Measurements from ENCODE around the gene LRRC28. TPM values are rescaled to one million over a fixed set of nuclear protein-coding genes. Genes with fewer than 3 reads are reported as not detected.
A peak's percentile ranks its signal among the peaks of the same experiment; 100 is the strongest.

Gene LRRC28
- polyA plus RNA-seq, 1 donor from 2014 or later: 20.4 TPM

DNA sequence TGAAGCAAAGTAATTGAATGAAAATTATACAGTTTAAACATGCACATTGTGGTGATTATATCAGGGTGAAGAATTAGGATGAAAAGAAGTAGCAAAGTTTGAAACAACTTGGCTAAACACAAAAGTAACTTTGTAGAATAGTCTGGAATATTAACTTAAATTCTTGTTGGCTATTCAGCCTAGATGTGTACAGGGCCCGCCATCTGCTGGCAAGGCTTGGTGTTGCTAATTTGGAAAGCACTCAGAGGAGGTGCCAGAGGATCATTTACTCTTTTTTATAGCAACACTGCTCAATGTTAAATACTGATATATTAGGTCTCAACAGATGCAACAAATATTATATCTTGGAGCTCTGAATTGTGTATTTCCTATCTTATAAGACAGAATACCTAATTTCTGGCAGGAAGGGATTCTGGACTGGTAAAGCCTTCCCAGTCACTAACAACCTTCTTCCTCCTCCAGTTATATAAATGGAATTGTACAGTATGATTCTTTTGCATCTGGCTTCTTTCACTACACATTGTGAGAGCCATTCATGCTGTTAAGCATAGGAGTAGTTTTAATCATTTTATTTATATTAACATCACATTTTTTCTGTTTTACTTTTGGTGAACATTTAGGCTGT lies 38.0 kb upstream of the LRRC28 start:
- TF ChIP-seq, protein P1, sequence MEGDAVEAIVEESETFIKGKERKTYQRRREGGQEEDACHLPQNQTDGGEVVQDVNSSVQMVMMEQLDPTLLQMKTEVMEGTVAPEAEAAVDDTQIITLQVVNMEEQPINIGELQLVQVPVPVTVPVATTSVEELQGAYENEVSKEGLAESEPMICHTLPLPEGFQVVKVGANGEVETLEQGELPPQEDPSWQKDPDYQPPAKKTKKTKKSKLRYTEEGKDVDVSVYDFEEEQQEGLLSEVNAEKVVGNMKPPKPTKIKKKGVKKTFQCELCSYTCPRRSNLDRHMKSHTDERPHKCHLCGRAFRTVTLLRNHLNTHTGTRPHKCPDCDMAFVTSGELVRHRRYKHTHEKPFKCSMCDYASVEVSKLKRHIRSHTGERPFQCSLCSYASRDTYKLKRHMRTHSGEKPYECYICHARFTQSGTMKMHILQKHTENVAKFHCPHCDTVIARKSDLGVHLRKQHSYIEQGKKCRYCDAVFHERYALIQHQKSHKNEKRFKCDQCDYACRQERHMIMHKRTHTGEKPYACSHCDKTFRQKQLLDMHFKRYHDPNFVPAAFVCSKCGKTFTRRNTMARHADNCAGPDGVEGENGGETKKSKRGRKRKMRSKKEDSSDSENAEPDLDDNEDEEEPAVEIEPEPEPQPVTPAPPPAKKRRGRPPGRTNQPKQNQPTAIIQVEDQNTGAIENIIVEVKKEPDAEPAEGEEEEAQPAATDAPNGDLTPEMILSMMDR (IDR thresholded peaks at IDR 0.05; ENCODE audit: poor library complexity, severe bottlenecking): peak; percentile 91
- no peak for TF ChIP-seq EZH2 (IDR thresholded peaks at IDR 0.05; ENCODE audit: borderline replicate concordance, insufficient read depth, low read length, poor library complexity, severe bottlenecking)
- no peak for TF ChIP-seq EP300 (conservative IDR thresholded peaks at IDR 0.05; ENCODE audit: poor library complexity, severe bottlenecking)
- TF ChIP-seq SMC3 (conservative IDR thresholded peaks at IDR 0.05; ENCODE audit: poor library complexity): peak; percentile 91
- no peak for TF ChIP-seq MXI1 (conservative IDR thresholded peaks at IDR 0.05; ENCODE audit: poor library complexity, severe bottlenecking)
- TF ChIP-seq RAD21 (conservative IDR thresholded peaks at IDR 0.05): peak; percentile 88
- no peak for TF ChIP-seq TAF1 (IDR thresholded peaks at IDR 0.05; ENCODE audit: low read depth)
- no peaks in the 10 kb centered on the region for H3K36me3 ChIP-seq (ENCODE audit: insufficient read depth, low read length)
- H3K4me2 ChIP-seq (ENCODE audit: low read length): no peak overlapping the region
- no peaks in the 10 kb centered on the region for H3K9me3 ChIP-seq (ENCODE audit: low read length)
- H3K27ac ChIP-seq (ENCODE audit: low read length): no peak overlapping the region
- H3K4me3 ChIP-seq (ENCODE audit: low read length): no peak overlapping the region
- no peak overlapping the region for H2AFZ ChIP-seq (ENCODE audit: low read depth, low read length)
- no peaks in the 10 kb centered on the region for H4K20me1 ChIP-seq (ENCODE audit: insufficient read depth)
- no peaks in the 10 kb centered on the region for H3K79me2 ChIP-seq (replicated peaks; ENCODE audit: insufficient read depth, low read length)
- no peaks in the 10 kb centered on the region for H3K27me3 ChIP-seq (ENCODE audit: insufficient read depth, low read depth, low read length)
- H3K9ac ChIP-seq (ENCODE audit: low read length): no peak overlapping the region
- H3K9me2 ChIP-seq (ENCODE audit: insufficient read depth, low read length): no peaks in the 10 kb centered on the region
- no peaks in the 10 kb centered on the region for H3F3A ChIP-seq (ENCODE audit: insufficient read depth, low read length, poor library complexity, severe bottlenecking)

DNA sequence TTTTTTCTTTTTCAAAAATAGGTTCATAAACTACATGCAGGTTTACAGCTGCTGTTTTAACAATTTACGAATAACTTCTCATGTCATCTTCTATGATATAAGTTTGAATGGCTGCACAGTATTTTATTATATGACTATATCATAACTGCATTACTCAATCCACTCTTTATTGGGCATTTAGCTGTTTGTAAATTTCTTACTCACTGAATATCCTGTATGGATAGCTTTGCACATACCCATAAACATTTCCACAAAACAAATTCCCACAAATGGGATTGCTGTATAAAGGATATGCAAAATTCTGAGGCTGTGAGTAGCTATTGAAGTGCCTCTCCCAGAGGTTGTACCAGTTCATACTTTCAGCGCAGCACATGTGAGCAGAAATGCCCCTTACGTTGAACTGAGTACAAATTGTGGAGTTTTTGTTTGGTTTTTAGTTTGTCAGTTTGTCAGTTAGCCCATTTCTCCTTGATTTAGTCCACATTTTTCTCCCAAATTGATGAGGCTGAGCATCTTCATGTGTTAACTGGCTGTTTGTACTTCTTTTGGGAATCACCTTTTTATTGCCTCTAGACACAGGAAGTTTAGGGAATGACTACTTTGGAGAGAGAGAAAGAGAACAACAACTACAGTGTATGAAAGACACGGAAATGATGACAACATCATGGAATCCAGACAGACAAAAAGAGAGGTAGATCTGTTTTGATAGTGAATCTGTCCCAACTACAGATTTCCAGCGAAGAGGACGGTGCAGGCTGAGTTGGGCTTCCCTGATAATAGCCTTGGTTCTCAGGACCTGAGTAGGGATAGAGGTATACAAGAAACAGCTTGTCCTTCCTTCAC lies 26.7 kb upstream of the LRRC28 start:
- TF ChIP-seq RAD21 (conservative IDR thresholded peaks at IDR 0.05): no peak
- TF ChIP-seq EP300 (conservative IDR thresholded peaks at IDR 0.05; ENCODE audit: poor library complexity, severe bottlenecking): no peak
- TF ChIP-seq POLR2AphosphoS5 (IDR thresholded peaks at IDR 0.05): no peak
- TF ChIP-seq TAF1 (IDR thresholded peaks at IDR 0.05; ENCODE audit: low read depth): no peak
- no peak for TF ChIP-seq REST (IDR thresholded peaks at IDR 0.05; ENCODE audit: borderline replicate concordance)
- TF ChIP-seq, protein P1 (IDR thresholded peaks at IDR 0.05; ENCODE audit: poor library complexity, severe bottlenecking): no peak
- TF ChIP-seq SMC3 (conservative IDR thresholded peaks at IDR 0.05; ENCODE audit: poor library complexity): no peak
- no peak for TF ChIP-seq MXI1 (conservative IDR thresholded peaks at IDR 0.05; ENCODE audit: poor library complexity, severe bottlenecking)
- TF ChIP-seq EZH2 (IDR thresholded peaks at IDR 0.05; ENCODE audit: borderline replicate concordance, insufficient read depth, low read length, poor library complexity, severe bottlenecking): no peak
- Histone ChIP-seq H4K20me1 (ENCODE audit: insufficient read depth) (no peaks in the 10 kb centered on the region), H3K9me2 (ENCODE audit: insufficient read depth, low read length) (no peaks in the 10 kb centered on the region)

More for the DNA sequence above, 26.7 kb upstream of the LRRC28 start:
- Histone ChIP-seq H3K36me3 (ENCODE audit: insufficient read depth, low read length) (no peaks in the 10 kb centered on the region), H2AFZ (ENCODE audit: low read depth, low read length) (no peak overlapping the region), H3K27ac (ENCODE audit: low read length) (no peak overlapping the region), H3K4me2 (ENCODE audit: low read length) (no peak overlapping the region), H3K79me2 (replicated peaks; ENCODE audit: insufficient read depth, low read length) (no peaks in the 10 kb centered on the region), H3K9ac (ENCODE audit: low read length) (no peak overlapping the region), H3F3A (ENCODE audit: insufficient read depth, low read length, poor library complexity, severe bottlenecking) (no peaks in the 10 kb centered on the region), H3K27me3 (ENCODE audit: insufficient read depth, low read depth, low read length) (no peaks in the 10 kb centered on the region), H3K9me3 (ENCODE audit: low read length) (no peaks in the 10 kb centered on the region), H3K4me3 (ENCODE audit: low read length) (no peak overlapping the region)

Data from neural cell (in vitro differentiated cells).